Measurements from ENCODE around the gene DNAJC11.
"Not testable (repeated sequence)": the region's sequence is repeated elsewhere in the genome, so short reads cannot be mapped to it uniquely, and the experiment has no call there.

DNAJC11 gene

GRCh38 chr1:6652986-6653385, 48.6 kb downstream of the DNAJC11 start:
- Histone ChIP-seq H3K4me1 (no peaks in the 10 kb centered on the region), H3K27me3 (no peaks in the 10 kb centered on the region), H3K36me3 (peaks cover 15% of the 10 kb centered on the region), H3K9me3 (no peaks in the 10 kb centered on the region), H3K4me3 (ENCODE audit: low read depth, low read length) (no peak overlapping the region)
- TF ChIP-seq CTCF (IDR thresholded peaks at IDR 0.05; ENCODE audit: low read depth, low read length), result no peak
- DNase-seq, result no peak

- H3K4me3 ChIP-seq (ENCODE audit: low read depth, low read length), result no peak overlapping the region
- DNase-seq, result no peak
- no peak for TF ChIP-seq CTCF (IDR thresholded peaks at IDR 0.05; ENCODE audit: low read depth, low read length)
- no peaks in the 10 kb centered on the region for H3K27me3 ChIP-seq
- no peaks in the 10 kb centered on the region for H3K4me1 ChIP-seq
- H3K9me3 ChIP-seq, result no peaks in the 10 kb centered on the region
- peaks cover 15% of the 10 kb centered on the region for H3K36me3 ChIP-seq
Measured at GRCh38 chr1:6651909-6652308, 49.7 kb downstream of the DNAJC11 start.

- peaks cover 17% of the 10 kb centered on the region for H3K36me3 ChIP-seq
- no peak for TF ChIP-seq CTCF (IDR thresholded peaks at IDR 0.05; ENCODE audit: low read depth, low read length)
Measured at GRCh38 chr1:6648556-6648955, 53.1 kb downstream of the DNAJC11 start.

GRCh38 chr1:6646499-6647148, 55.0 kb downstream of the DNAJC11 start:
- peaks cover 4% of the 10 kb centered on the region for H3K36me3 ChIP-seq
- no peaks in the 10 kb centered on the region for H3K9me3 ChIP-seq
- DNase-seq, result no peak
- no peaks in the 10 kb centered on the region for H3K4me1 ChIP-seq
- H3K27me3 ChIP-seq, result no peaks in the 10 kb centered on the region
- TF ChIP-seq CTCF (IDR thresholded peaks at IDR 0.05; ENCODE audit: low read depth, low read length), result peak; percentile 49
- no peak overlapping the region for H3K4me3 ChIP-seq (ENCODE audit: low read depth, low read length)

More at GRCh38 chr1:6648556-6648955, 53.1 kb downstream of the DNAJC11 start:
- H3K27me3 ChIP-seq, result no peaks in the 10 kb centered on the region
- H3K4me1 ChIP-seq, result no peaks in the 10 kb centered on the region
- no peak overlapping the region for H3K4me3 ChIP-seq (ENCODE audit: low read depth, low read length)
- DNase-seq, result no peak
- H3K9me3 ChIP-seq, result no peaks in the 10 kb centered on the region

- Histone ChIP-seq H3K4me1 (no peaks in the 10 kb centered on the region), H3K4me3 (ENCODE audit: low read depth, low read length) (no peak overlapping the region), H3K9me3 (no peaks in the 10 kb centered on the region), H3K36me3 (peaks cover 10% of the 10 kb centered on the region), H3K27me3 (no peaks in the 10 kb centered on the region)
- no peak for DNase-seq
- no peak for TF ChIP-seq CTCF (IDR thresholded peaks at IDR 0.05; ENCODE audit: low read depth, low read length)
Measured at GRCh38 chr1:6645018-6645417, 56.6 kb downstream of the DNAJC11 start.

GRCh38 chr1:6640867-6641266, 60.7 kb downstream of the DNAJC11 start:
- peaks cover 24% of the 10 kb centered on the region for H3K36me3 ChIP-seq
- H3K4me3 ChIP-seq (ENCODE audit: low read depth, low read length), result not testable (repeated sequence)

More at GRCh38 chr1:6640867-6641266, 60.7 kb downstream of the DNAJC11 start:
- not testable (repeated sequence) for DNase-seq, H3K9me3 ChIP-seq, H3K4me1 ChIP-seq, H3K27me3 ChIP-seq

All from BE2C (cell line).